Midbrain (tissue), 1 donor: ENCODE results near the gene LILRA6.

Source experiments
- DNase-seq: peaks from one replicate; lab custom pipeline; 2025; lab: John Stamatoyannopoulos, UW

The LILRA6 gene

DNA sequence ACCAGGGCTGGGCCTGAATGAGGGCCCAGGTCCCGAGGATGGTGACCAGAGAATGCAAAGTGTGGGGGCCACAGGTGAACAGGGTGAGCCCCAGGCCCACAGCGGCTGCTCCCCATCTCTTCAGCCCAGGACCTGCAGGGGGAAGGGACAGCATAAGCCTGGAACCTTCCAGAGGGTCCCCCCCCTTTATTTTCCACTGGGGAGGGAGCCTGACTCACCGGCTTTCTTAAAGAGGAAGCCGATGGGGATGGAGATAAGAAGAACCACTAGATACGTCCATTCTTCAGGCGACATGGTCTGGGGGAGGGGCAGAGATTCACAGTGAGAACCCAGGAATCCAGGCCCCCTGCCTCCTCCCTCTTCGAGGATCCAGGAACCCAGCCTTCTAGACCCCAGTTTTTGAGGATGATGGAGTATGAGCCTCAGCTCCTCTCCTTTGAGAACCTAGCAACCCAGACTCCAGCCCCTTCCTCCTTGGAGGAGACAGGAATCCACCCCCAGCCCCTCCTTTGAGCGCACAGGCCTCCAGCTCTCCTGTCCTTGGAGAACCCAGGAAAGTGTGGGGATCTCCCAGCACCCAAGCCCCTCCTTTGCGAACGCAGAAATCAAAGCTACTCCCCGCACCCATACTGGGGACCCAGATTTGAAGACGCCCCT is 54.2 kb downstream of the LILRA6 start:
- no peak for DNase-seq

DNA sequence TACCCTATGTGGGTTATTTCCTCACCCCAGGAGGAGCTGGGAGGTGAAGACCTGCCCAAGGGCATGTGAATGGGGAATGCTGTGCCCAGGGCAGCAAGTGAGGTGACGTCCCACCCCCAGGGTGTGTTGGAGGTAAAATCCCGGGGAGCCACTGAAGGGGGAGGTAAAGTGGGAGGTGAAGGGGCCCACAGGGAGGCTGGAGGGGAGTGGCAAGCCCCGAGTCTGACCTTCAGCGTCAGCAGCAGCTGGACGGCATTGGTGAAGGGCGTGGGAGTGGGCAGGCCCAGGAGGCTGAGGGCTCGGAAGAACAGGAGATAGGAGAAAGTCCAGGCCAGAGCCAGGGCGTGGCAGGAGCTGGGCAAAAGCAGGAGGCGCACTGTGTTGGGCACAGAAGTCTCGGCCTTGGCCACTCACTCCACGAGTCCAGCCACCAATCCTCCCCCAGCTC is 55.6 kb downstream of the LILRA6 start:
- no peak for DNase-seq
